Posterior vena cava (tissue), 2 donors: ENCODE measurements around the gene VRK1. TPM values are rescaled to one million over a fixed set of nuclear protein-coding genes. Genes with fewer than 3 reads are reported as not detected.
"Not testable (repeated sequence)": the region's sequence is repeated elsewhere in the genome, so short reads cannot be mapped to it uniquely, and the experiment has no call there.

Source experiments
- DNase-seq: peaks from one replicate; pipeline ENCODE4 v3.0.0-alpha.2; 2020; ENCODE audit warnings: low spot score
- intact Hi-C, 2 donors: fragments of 100-400 bp; cut with DNase I; formaldehyde crosslinking; loops; one replicate each; pipeline versions ENCODE4 v1.14.1 to v1.14.2; 2022 to 2023
- long read RNA-seq, 2 donors: library from polyadenylated mRNA; unstranded; transcript quantifications; one replicate each; pipeline ENCODE4 v2.0.0, GENCODE V29; 2020 to 2021
- total RNA-seq, 2 donors: library from RNA; stranded (reverse); fragmentation: NEBNext Ultra II Directional; extraction: Animal tissue kit (Norgen Biotek cat#: 25700); gene quantifications; one replicate each; pipeline ENCODE4 v1.2.1, GENCODE V29; 2021
- donor health status: DM: yes; HTN: yes; CAD: no.
- donor health status: DM: yes; HTN: yes; CAD: no.

Gene VRK1, protein sequence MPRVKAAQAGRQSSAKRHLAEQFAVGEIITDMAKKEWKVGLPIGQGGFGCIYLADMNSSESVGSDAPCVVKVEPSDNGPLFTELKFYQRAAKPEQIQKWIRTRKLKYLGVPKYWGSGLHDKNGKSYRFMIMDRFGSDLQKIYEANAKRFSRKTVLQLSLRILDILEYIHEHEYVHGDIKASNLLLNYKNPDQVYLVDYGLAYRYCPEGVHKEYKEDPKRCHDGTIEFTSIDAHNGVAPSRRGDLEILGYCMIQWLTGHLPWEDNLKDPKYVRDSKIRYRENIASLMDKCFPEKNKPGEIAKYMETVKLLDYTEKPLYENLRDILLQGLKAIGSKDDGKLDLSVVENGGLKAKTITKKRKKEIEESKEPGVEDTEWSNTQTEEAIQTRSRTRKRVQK
- total RNA-seq: 10 to 100 TPM; 10.7 to 11.5 TPM
- long read RNA-seq, donor 1, partial matches to known transcripts: 2 of 4 reads
- long read RNA-seq, donor 1, other reads (novel, unspliced or antisense): 1 of 4 reads
- long read RNA-seq, donor 2, transcript VRK1-201 (13 exons, 1,745 nt): major isoform, 10 of 23 reads
- long read RNA-seq, donor 2, partial matches to known transcripts: 10 of 23 reads
- long read RNA-seq, donor 2, other reads (novel, unspliced or antisense): 3 of 23 reads

DNA sequence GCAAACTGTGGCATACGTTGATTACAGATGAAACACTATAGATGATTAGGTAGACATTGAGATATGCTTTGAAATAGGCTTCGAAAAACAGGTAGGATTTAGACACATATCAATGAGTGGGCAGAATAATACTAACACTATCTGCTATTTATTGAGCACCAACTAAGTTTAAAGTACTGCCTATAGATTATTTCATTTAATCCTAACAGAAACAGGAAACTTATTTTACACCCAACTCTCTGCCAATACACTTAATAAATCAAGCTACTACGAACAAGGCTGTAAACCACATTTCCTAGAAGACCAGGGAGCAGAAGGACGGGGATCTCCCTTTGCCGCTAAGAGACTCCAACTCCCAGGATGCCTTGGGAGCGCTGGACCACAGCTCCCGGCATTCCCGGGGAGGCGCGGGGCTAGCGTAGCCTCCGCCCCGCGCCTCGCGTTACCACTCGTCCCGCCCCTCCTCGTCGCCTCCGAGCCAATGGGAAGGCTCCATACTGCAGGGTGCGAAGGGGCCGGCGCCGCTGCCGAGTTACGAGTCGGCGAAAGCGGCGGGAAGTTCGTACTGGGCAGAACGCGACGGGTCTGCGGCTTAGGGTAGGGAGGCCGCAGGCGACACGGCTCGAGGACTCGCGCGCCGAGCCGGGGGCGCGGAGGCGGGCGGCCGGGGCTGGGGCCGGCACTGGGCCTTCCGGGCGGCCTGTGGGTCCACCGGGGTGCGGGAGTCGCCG, at the start of gene VRK1:
VRK1 (plus strand) TSS at position 532 of the 731 bp plus-strand sequence. CDS start 36,090 bp downstream, outside the sequence.
- DNase-seq: peak; percentile 99
- intact Hi-C loops: no loop called here

DNA sequence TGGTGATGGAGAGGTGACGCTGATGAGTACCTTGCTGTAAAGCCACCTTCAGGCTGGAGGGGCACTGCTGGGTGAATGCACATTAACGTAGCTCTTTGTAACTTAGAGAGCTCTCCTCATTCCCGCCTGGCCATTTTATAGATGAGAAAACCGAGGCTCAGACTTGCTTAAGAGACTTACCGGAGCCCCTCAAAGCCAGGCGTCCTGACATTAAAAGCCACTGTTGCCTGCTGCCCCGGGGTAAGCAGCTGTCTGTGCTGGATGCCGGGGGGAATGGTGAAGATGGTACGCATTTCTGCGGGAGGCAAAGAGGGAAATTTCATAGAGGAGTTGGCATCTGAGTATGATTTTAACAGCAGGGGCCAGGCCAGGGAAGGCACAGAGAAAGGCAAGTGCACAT, 49.6 kb upstream of the VRK1 start:
- intact Hi-C loops: no loop called here
- no peak for DNase-seq

DNA sequence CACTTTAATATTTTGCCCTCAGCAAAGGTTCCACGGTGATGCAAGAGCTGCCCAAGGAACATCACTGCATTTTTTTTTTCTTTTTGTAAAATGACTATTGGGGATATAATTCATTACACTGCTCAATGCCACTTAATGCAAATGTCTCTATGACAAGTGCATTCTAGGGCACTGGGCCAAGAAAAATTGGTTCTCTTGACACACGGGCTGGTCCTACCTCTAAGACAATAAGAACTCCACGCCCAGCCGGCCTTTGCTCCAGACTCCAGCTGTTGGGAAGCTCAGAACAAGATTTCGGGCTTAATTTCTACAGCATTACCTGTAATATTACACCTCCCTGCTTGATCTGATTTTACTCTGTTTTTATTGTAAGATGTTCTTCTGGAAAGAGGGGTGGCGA, 48.8 kb upstream of the VRK1 start:
- intact Hi-C loops: no loop called here
- no peak for DNase-seq

DNA sequence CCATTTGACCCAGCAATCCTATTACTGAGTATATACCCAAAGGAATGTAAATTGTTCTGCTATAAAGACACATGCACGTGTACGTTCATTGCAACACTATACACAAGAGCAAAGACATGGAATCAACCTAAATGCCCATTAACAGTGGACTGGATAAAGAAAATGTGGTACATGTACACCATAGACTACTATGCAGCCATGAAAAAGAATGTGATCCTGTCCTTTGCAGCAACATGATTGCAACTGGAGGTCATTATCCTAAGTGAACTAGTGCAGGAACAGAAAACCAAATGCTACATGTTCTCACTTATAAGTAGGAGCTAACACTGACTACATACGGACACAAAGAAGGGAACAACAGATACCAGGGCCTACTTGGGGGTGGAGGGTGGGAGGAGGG, 45.7 kb upstream of the VRK1 start:
- DNase-seq: no peak
- intact Hi-C loops: no loop called here

DNA sequence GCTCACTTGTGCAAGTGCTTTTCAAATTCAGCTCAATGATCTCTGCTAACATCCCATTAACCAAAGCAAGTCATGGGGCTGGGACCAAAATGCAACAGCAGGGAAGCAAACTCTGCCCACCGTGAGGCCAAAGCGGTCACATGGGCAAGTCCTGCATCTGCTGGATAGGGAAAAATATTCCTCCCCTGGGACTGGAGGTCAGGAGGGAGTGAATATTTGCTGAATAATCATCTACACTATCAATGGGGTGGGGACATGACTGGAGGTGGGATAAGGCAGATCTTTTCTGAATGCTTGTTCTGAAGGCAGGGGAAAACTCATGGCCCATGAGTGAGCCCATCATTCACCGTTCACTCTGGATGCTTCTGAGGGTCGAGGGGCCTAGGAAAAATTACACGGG, 45.1 kb upstream of the VRK1 start:
- no peak for DNase-seq
- intact Hi-C loops: no loop called here

DNA sequence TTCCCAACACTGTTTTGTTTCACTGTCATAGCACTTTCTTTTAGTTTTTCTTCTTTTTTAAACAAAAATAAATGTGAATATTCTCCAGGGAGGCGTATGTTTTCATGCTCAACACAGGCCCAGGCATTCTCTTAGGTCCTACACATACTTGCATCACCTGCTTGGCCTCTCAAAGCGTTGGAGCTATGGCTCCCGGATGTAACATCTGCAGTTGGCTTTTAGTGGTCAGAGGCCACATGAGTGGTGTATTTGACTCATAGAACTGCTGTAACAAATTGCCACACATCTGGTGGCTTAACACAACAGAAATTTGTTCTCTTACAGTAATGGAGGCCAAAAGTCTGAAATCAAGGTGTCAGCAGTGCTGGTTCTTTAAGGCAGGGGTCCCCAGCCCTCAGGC, 44.6 kb upstream of the VRK1 start:
- DNase-seq: no peak
- intact Hi-C loops: no loop called here

DNA sequence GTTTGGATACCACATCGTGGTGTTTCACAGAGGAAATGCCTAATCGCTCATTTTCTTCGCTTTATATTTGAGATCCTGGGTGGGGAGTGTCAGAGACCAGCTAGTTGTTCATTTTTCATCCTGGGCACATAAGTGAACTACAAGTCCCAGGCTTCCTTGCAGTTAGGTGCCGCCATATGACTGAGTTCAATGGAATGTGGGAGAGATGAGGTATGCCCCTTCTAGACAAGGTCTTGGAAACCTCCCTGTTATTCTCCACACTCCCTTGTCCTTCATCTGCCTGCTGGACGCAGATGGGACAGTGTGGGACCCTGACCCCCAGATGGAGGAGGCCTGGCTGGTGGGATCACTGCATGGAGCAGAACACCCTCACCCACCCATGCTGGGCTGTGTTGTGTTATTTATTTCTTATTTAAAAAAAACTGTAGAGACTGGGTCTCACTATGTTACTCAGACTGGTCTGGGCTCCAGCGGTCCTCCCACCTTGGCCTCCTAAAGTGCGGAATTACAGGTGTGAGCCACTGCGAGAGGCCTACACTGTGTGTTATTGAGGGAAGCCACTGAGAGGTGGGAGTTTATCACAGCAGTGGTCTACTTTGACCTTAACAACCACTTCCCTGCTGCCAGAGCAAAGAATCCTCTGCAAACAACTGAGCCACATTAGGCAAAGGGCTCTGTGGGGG, 42.9 kb upstream of the VRK1 start:
- intact Hi-C loops: no loop called here
- DNase-seq: no peak

DNA sequence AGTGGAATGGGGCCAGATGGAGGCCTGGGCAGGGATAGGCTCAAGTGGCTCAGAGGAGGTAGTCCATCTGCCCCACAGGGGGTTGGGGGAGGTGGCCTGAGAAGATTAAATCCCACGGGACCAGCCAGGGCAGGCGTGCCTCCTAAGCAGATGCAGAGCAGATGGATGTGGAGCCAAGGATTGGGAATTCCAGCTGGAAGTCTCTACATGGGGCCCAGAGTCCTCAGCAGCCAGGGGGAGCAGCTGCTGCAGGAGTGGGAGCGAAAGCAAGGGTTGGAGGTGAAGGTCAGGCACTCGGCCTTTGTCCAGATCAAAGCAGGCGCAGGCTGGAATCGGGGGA, 42.4 kb upstream of the VRK1 start:
- no peak for DNase-seq
- intact Hi-C loops: no loop called here

DNA sequence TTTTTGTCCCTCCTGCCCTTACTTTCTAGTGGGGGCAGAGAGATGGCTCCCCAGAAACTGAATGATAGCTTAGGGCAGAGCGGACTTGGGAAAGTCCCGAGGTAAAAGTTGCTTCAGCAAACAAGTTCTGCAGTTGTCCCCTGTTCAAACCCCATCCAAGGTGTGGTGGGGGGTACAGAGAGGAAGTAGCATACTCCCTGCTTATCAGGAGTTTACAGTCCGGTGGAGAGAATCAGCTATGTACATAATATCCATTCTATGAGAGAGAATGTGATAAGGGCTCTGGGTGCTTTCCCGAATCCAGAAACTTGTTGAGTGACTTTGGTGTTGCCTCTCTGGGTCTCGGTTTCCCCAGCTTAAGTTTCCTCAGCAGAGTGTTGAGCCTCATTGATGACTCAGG, 40.4 kb upstream of the VRK1 start:
- no peak for DNase-seq
- intact Hi-C loops: no loop called here

DNA sequence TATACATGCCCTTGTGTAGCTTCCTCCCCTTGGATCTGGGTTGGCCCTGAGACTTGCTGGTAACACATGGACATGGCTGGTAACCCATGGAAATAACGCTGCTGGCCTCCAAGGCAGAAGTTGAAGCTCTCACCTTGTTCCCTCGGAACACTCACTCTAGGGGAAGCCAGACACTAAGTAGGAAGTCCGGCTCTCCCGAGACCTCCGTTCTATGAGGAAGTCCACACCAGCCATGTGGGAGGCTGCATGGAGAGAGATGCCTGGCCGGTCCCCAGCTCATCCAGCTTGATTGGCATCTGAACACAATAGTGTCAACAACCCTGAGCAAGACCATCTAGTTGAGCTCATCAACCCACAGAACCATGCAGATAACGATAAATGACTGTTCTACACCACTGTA, 39.7 kb upstream of the VRK1 start:
- intact Hi-C loops: no loop called here

DNA sequence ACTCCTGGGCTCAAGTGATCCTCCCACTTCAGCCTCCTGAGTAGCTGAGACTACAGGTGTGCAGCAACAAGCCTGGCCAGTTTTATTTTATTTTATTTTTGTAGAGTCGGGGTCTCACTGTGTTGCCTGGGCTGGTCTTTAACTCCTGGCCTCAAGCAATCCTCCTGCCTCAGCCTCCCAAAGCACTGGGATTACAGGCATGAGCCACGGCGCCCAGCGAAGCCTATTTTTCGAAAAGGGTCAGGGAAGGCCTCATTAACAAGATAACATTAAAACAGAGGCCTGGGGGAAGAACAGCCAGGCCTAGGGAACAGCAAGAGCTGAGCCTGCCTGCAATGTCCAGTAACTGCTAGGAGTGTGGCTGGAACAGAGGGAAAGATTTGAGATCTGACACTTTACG, 36.1 kb upstream of the VRK1 start:
- DNase-seq: no peak
- intact Hi-C loops: no loop called here

More for the DNA sequence above, 39.7 kb upstream of the VRK1 start:
- DNase-seq: no peak

DNA sequence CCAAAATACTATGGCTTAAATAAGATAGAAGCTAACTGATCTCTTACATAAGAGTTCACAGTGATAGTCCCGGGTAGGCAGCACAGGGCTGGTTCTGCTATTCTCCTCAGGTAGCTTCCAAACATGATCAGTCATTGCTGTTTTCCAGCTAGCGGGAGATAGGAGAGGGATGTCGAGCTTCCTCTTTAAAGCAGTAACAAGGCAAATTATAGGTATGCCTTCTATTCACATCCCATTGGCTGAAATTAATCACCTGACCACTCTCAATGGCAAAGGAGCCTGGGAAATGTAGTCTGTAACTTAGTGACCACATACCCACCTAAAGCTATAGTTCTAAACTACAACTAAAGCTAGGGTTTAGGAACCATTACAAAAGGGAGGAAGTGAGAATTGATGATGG, 34.5 kb upstream of the VRK1 start:
- intact Hi-C loops: no loop called here
- DNase-seq: no peak

DNA sequence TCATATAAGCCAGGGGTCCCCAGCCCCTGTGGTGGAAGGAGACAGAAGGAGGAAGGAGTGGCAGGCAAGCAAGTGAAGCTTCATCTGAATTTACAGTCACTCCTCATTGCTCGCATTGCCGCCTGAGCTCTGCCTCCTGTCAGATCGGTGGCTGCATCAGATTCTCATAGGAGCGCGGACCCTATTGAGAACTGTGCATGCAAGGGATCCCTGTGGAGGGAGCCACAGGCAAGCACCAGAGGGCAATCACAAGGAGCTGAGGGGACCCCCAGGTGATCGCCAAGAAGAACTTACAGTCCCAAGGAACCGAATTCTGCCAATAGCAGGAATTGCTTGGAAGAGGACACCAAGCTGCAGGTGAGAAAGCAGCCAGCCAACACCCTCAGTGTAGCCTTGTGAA, 33.2 kb upstream of the VRK1 start:
- intact Hi-C loops: no loop called here
- DNase-seq: no peak

DNA sequence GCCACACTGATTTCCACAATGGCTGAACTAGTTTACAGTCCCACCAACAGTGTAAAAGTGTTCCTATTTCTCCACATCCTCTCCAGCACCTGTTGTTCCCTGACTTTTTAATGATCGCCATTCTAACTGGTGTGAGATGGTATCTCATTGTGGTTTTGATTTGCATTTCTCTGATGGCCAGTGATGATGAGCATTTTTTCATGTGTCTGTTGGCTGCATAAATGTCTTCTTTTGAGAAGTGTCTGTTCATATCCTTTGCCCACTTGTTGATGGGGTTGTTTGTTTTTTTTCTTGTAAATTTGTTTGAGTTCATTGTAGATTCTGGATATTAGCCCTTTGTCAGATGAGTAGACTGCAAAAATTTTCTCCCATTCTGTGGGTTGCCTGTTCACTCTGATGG, 32.0 kb upstream of the VRK1 start:
- DNase-seq, intact Hi-C loops: not testable (repeated sequence)

DNA sequence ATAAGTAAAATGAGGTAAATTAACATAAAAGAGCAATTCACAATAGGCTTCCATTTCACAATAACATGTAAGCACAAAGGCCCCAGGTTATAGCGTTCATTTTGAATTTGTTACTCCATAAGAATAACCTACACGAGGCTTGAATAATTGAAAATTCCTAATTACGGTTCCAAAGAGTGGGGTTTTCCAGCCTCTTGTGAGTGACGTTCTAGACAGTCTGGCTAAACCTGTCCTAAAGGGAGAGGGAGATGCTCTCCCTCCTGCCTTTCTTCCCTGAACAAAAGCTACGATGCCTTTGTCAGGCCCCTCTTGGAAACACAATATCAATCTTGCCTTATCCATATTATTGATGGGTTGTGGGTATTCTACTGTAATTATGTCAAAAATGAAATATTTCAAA, 24.3 kb upstream of the VRK1 start:
- no peak for DNase-seq
- intact Hi-C loops: no loop called here

DNA sequence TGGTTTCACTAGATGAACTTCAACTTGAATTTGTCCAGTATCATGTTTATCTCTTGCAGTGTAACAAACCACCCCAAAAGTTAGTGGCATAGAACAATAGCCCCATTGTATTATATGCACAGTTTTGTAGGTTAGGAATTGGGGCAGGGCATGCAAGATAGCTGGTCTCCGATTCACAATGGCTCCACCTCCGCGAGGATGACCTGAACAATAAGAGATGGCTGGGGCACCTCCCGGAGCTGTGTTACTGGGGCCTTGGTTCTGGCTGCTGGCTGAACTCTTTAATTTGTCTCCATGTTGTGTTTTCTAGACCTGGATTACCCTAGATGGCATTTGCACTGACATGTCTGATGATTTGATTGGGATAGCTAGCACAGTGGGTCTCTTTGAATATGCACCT, 20.4 kb upstream of the VRK1 start:
- intact Hi-C loops: no loop called here
- no peak for DNase-seq

DNA sequence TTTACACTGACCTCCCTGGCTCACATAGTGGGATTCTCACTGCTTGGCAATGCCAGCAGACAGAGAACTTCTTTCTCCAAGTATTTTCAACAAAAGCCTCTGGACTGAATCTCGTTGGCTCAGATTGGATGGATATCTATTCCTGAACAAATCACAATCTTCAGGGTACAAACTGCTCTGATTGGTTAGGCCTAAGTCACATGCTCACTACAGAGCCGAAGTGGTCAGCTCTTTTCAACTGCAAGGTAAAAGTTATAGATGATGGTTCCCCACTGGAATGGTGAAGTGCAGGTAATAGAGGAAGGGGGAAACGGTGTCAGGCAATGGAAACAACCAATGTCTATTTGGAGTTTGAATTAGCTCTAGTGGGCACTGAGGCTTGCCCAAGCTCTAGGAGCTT, 16.7 kb upstream of the VRK1 start:
- DNase-seq: no peak
- intact Hi-C loops: no loop called here

DNA sequence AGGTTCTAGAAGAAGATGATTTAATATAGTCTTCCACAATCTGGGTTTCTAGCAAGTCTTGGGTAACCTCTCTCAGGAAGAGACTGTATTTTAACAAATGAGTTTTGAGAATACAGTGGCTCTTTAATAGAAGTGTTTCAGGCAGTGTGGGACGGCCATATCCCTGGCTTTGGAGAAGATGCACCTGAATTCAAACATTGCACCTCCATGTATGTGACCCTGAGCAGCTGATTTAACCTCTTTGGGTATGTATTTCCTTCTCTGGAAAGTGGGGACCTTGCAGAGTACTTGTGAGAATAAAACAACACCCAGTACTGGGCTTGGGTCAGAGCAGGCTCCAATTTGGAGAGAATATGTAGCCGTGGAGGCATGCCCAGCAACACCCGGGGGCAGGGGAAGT, 15.8 kb upstream of the VRK1 start:
- DNase-seq: no peak
- intact Hi-C loops: no loop called here

DNA sequence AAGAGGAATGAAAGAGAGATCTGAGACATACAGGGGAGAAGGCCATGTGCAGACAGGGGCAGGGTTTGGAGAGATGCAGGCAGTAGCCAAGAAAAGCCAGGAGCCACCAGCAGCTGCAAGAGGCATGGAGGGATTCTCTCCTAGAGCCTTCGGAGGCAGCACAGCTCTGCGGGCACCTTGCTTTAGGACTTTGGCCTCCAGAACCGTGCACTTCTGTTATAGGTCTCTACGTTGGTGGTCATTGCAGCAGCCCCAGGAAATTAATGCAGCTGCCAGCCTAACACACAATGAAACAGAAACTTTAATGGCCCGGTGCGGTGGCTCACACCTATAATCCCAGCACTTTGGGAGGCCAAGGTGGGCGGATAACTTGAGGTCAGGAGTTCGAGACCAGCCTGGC, 14.7 kb upstream of the VRK1 start:
- intact Hi-C loops: no loop called here

More for the DNA sequence above, 14.7 kb upstream of the VRK1 start:
- DNase-seq: no peak
